H9 (cell line): ENCODE data around the gene TMEM39B. TPM values are rescaled to one million over a fixed set of nuclear protein-coding genes. Genes with fewer than 3 reads are reported as not detected.
A peak's percentile ranks its signal among the peaks of the same experiment; 100 is the strongest.

Experiments used
- DNase-seq: peaks from one replicate; pipeline ENCODE4 v3.0.0-alpha.2; 2017
- H2AFZ ChIP-seq: one replicate; pipeline ENCODE4 v1.6.1; 2013; ENCODE audit warnings: mild to moderate bottlenecking, low read length, control low read depth, moderate library complexity
- H2AK5ac ChIP-seq: 2 replicates; pipeline ENCODE4 v1.6.1; 2013; ENCODE audit warnings: low read length, control low read depth, mixed read lengths; ENCODE audit not compliant: insufficient read length
- H2BK120ac ChIP-seq: one replicate; pipeline ENCODE4 v1.6.1; 2013; ENCODE audit warnings: low read depth, mild to moderate bottlenecking, low read length, control low read depth, inconsistent platforms; ENCODE audit not compliant: poor library complexity, severe bottlenecking
- H2BK12ac ChIP-seq: 2 replicates; pipeline ENCODE4 v1.6.1; 2013; ENCODE audit warnings: low read length, control low read depth, mixed read lengths, low read depth; ENCODE audit not compliant: insufficient read length
- H2BK15ac ChIP-seq: 2 replicates; pipeline ENCODE4 v1.6.1; 2013; ENCODE audit warnings: low read depth, low read length, control low read depth
- H2BK20ac ChIP-seq: one replicate; pipeline ENCODE4 v1.6.1; 2013; ENCODE audit warnings: low read depth, mild to moderate bottlenecking, low read length, control low read depth, inconsistent platforms; ENCODE audit not compliant: poor library complexity, severe bottlenecking
- H2BK5ac ChIP-seq: 2 replicates; pipeline ENCODE4 v1.6.1; 2013; ENCODE audit warnings: low read length, control low read depth, mixed read lengths; ENCODE audit not compliant: insufficient read length
- H3K14ac ChIP-seq: 2 replicates; pipeline ENCODE4 v1.6.1; 2013; ENCODE audit warnings: low read length, control low read depth; ENCODE audit not compliant: insufficient read depth
- H3K18ac ChIP-seq: 2 replicates; pipeline ENCODE4 v1.6.1; 2013; ENCODE audit warnings: low read depth, mild to moderate bottlenecking, mixed read lengths, low read length, control low read depth; ENCODE audit not compliant: insufficient read length
- H3K23ac ChIP-seq: 2 replicates; pipeline ENCODE4 v1.6.1; 2013; ENCODE audit warnings: low read length, control low read depth, mixed read lengths, low read depth; ENCODE audit not compliant: insufficient read length
- H3K23me2 ChIP-seq: 2 replicates; pipeline ENCODE4 v1.6.1; 2013; ENCODE audit warnings: low read depth, mild to moderate bottlenecking, mixed read lengths, low read length, control low read depth; ENCODE audit not compliant: insufficient read length, poor library complexity, severe bottlenecking
- H3K27ac ChIP-seq: 2 replicates; pipeline ENCODE4 v1.5.1; 2013; ENCODE audit warnings: low read length, control low read depth, mixed read lengths, low read depth; ENCODE audit not compliant: insufficient read length
- H3K27me3 ChIP-seq: 2 replicates; pipeline ENCODE4 v1.6.1; 2013; ENCODE audit warnings: low read length, control low read depth, inconsistent platforms; ENCODE audit not compliant: insufficient read depth
- H3K4ac ChIP-seq: 2 replicates; pipeline ENCODE4 v1.6.1; 2013; ENCODE audit warnings: low read depth, mild to moderate bottlenecking, control low read depth, inconsistent platforms, low read length, moderate library complexity
- H3K4me1 ChIP-seq: 2 replicates; pipeline ENCODE4 v1.6.1; 2013; ENCODE audit warnings: low read length, control low read depth, inconsistent platforms; ENCODE audit not compliant: insufficient read depth
- H3K4me2 ChIP-seq: 2 replicates; pipeline ENCODE4 v1.6.1; 2013; ENCODE audit warnings: low read length, control low read depth, mixed read lengths; ENCODE audit not compliant: insufficient read length, insufficient read depth
- H3K56ac ChIP-seq: 2 replicates; pipeline ENCODE4 v1.6.1; 2013; ENCODE audit warnings: low read depth, mild to moderate bottlenecking, mixed read lengths, low read length, control low read depth; ENCODE audit not compliant: insufficient read length
- H3K79me1 ChIP-seq: 2 replicates; pipeline ENCODE4 v1.6.1; 2013; ENCODE audit warnings: low read depth, mild to moderate bottlenecking, moderate library complexity, low read length, control low read depth, inconsistent platforms; ENCODE audit not compliant: insufficient read depth, poor library complexity, severe bottlenecking
- H3K79me2 ChIP-seq: 2 replicates; pipeline ENCODE4 v1.6.1; 2013; ENCODE audit warnings: low read length, control low read depth, inconsistent platforms; ENCODE audit not compliant: insufficient read depth
- H3K9ac ChIP-seq: 2 replicates; pipeline ENCODE4 v1.6.1; 2013; ENCODE audit warnings: low read length, control low read depth, mixed read lengths; ENCODE audit not compliant: insufficient read length; ENCODE audit errors: extremely low read depth
- H3K9me3 ChIP-seq: one replicate; pipeline ENCODE4 v1.6.1; 2013; ENCODE audit warnings: low read depth, low read length, inconsistent platforms; ENCODE audit not compliant: control insufficient read depth
- H3T11ph ChIP-seq: one replicate; pipeline ENCODE4 v1.6.1; 2013; ENCODE audit warnings: mild to moderate bottlenecking, low read length, control low read depth, inconsistent platforms
- H4K20me1 ChIP-seq: one replicate; pipeline ENCODE4 v1.6.1; 2013; ENCODE audit not compliant: control insufficient read depth, insufficient read length, insufficient read depth
- H4K5ac ChIP-seq: 2 replicates; pipeline ENCODE4 v1.6.1; 2013; ENCODE audit warnings: low read depth, mild to moderate bottlenecking, mixed read lengths, low read length, control low read depth; ENCODE audit not compliant: insufficient read length
- H4K8ac ChIP-seq: replicated peaks from 2 replicates; pipeline ENCODE4 v1.6.1; 2013; ENCODE audit warnings: low read length, control low read depth, mixed read lengths, low read depth; ENCODE audit not compliant: insufficient read length
- H4K91ac ChIP-seq: 2 replicates; pipeline ENCODE4 v1.6.1; 2013; ENCODE audit warnings: low read depth, mild to moderate bottlenecking, moderate library complexity, mixed read lengths, low read length, control low read depth; ENCODE audit not compliant: insufficient read length
- H3K27ac Mint-ChIP-seq, 3 experiments: 2 replicates in 2 of 3; 3 replicates in 1 of 3; pipeline ENCODE4 v1.8.0; 2020 to 2021; ENCODE audit warnings: mixed read lengths in 3 of 3, mild to moderate bottlenecking in 1 of 3, moderate library complexity in 1 of 3
- H3K27me3 Mint-ChIP-seq: 2 replicates; pipeline ENCODE4 v1.8.0; 2021; ENCODE audit warnings: low read depth, mild to moderate bottlenecking, moderate library complexity, mixed read lengths
- H3K36me3 Mint-ChIP-seq, 3 experiments: 2 replicates in 2 of 3; 3 replicates in 1 of 3; pipeline ENCODE4 v1.8.0; 2020 to 2021; ENCODE audit warnings: low read depth in 3 of 3, mixed read lengths in 3 of 3; ENCODE audit not compliant: insufficient read depth in 1 of 3
- H3K4me1 Mint-ChIP-seq, 2 experiments: 2 replicates each; pipeline ENCODE4 v1.8.0; 2020; ENCODE audit warnings: mixed read lengths in 2 of 2
- H3K4me3 Mint-ChIP-seq, 2 experiments: 2 replicates in 1 of 2; 3 replicates in 1 of 2; pipeline ENCODE4 v1.8.0; 2020 to 2021; ENCODE audit warnings: mild to moderate bottlenecking in 2 of 2, mixed read lengths in 2 of 2, moderate library complexity in 1 of 2
- H3K9me3 Mint-ChIP-seq, 2 experiments: 2 replicates in 1 of 2; 3 replicates in 1 of 2; pipeline ENCODE4 v1.8.0; 2020; ENCODE audit warnings: mild to moderate bottlenecking in 2 of 2, mixed read lengths in 2 of 2, moderate library complexity in 1 of 2
- CTCF ChIP-seq: fragments of 200-600 bp; sonication (generic); conservative IDR thresholded peaks from 3 replicates; pipeline ENCODE4 v1.8.0; 2021; ENCODE audit warnings: antibody characterized with exemption, mild to moderate bottlenecking
- WGBS: extraction: QIAGEN DNeasy Blood & Tissue Kit; methylation state at CpG from one replicate; pipeline ENCODE4 v1.1.7; 2013; ENCODE audit warnings: missing lambda C conversion rate, low lambda C conversion rate, mixed read lengths; ENCODE audit not compliant: insufficient read length; ENCODE audit errors: extremely low coverage; 5-methylcytosine and 5-hydroxymethylcytosine counted together
- total RNA-seq: library from RNA; stranded (reverse); gene quantifications from 2 replicates; pipeline ENCODE4 v1.2.1, GENCODE V29; 2021

TMEM39B gene
- total RNA-seq, 1 experiment from 2014 or later = 27.4 TPM

DNA sequence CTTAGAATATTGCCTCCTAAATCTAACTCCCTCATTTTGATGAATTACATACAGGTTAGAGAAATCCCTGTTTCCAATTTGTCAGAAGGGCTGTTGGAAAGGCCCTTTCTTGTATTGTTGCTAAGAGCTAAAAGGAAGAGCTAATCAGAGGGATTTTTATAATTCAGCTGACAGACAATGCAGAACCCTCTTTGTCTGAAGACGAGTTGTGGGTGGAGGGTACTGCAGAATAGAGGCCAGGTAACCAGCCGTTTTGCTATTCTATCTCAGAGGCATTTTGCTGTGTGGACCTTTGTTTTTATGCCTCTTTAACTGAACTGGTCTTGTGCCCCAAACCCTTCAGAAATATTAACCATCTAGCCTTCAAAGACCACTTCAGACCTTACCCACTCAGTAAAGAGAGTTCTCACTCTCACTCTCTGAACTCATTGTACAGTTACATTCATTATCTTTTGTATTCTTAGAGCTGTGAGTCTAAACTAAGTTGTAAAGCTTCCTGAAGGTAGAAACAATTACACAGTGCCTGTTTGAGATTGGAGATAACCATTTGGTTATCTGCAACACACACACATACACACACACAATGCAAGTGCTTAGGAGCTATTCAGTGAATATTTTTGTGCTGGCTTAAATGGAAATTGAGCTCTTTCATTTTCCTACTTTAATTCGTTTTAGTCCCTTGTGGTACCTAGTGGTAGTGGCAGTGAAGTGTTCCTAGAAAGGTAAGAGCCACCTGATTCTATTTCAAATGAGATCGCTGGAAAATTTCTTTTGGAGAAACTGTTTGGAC, 54.9 kb downstream of the TMEM39B start:
- Histone ChIP-seq H2BK5ac (no peak overlapping the region), H3K79me1 (peaks cover 5% of the 10 kb centered on the region), H2BK120ac (no peak overlapping the region), H2AFZ (no peak overlapping the region), H3T11ph (no peak overlapping the region), H3K23me2 (no peaks in the 10 kb centered on the region), H3K79me2 (peaks cover 11% of the 10 kb centered on the region; the same call in 1 of the 2 replicates), H4K91ac (no peak overlapping the region), H2BK12ac (no peak overlapping the region), H4K8ac (no peak overlapping the region), H3K14ac (no peak overlapping the region), H2BK20ac (no peak overlapping the region), H3K4me1 (no peaks in the 10 kb centered on the region), H2BK15ac (no peak overlapping the region), H3K23ac (no peak overlapping the region), H3K27ac (peak overlapping the region; percentile 58), H3K4me2 (no peak overlapping the region), H3K9me3 (no peaks in the 10 kb centered on the region), H3K27me3 (no peaks in the 10 kb centered on the region), H3K18ac (no peak overlapping the region), H2AK5ac (no peak overlapping the region), H3K56ac (no peak overlapping the region), H3K9ac (no peak overlapping the region), H4K20me1 (no peaks in the 10 kb centered on the region), H3K4ac (no peak overlapping the region), H4K5ac (no peak overlapping the region)
- H3K9me3 Mint-ChIP-seq = no peaks in the 10 kb centered on the region
- H3K36me3 Mint-ChIP-seq = no peaks in the 10 kb centered on the region; a peak in 1 of 7 replicates
- peaks cover 20 to 27% of the 10 kb centered on the region in 2 experiments for H3K4me1 Mint-ChIP-seq
- WGBS = no CpG with 5 or more reads among the region's 4 CpGs
- no peak for DNase-seq
- H3K27ac Mint-ChIP-seq = peak overlapping the region in 2 of 3 experiments; percentile 24 to 53; a peak in 5 of 7 replicates
- H3K4me3 Mint-ChIP-seq = no peak overlapping the region
- H3K27me3 Mint-ChIP-seq = no peaks in the 10 kb centered on the region
- peak; percentile 47; the same call in 2 of the 3 replicates for TF ChIP-seq CTCF
